ENCODE results near the gene UBE2E2.

DNA sequence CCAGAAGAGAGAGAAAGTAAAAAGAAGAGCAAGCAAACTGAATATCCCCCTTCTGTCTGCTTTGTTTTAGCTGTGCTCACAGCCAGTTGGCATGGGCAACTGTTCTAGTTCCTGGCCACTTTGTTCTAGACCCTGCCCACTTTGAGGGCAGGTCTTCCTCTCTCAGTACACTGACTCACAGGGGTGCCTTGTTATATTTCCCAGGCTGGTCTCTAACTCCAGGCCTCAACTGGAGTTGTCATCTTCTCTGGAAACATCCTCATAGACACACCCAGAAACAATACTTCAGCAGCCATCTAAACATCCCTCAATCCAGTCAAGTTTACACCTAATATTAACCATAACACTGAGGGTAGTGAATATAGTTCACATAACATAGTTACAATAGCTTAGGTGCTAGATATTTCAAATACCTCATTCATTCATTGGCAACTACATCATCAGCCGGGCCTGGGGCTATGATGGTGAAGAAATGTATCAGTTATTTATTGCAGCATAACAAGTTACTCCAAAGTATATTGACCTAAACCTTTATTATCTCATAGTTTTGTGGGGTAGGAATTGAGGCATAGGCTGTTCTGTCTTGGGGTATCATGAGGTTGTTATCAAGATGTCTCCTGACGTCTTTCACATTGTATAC lies 106.0 kb downstream of the UBE2E2 start:
- no peak for TF ChIP-seq ZNF274 (IDR thresholded peaks at IDR 0.05; ENCODE audit: low read depth, low read length)
- no peak for TF ChIP-seq YY1 (IDR thresholded peaks at IDR 0.05; ENCODE audit: insufficient read depth, insufficient read length)

All from NT2/D1 (cell line).